ENCODE results near the gene FAM53B.
"Not testable (repeated sequence)": the region's sequence is repeated elsewhere in the genome, so short reads cannot be mapped to it uniquely, and the experiment has no call there.

Gene FAM53B

GRCh38 chr10:124596962-124597845 is 147.0 kb downstream of the FAM53B start:
- DNase-seq (ENCODE audit: low spot score): no peak

DNA sequence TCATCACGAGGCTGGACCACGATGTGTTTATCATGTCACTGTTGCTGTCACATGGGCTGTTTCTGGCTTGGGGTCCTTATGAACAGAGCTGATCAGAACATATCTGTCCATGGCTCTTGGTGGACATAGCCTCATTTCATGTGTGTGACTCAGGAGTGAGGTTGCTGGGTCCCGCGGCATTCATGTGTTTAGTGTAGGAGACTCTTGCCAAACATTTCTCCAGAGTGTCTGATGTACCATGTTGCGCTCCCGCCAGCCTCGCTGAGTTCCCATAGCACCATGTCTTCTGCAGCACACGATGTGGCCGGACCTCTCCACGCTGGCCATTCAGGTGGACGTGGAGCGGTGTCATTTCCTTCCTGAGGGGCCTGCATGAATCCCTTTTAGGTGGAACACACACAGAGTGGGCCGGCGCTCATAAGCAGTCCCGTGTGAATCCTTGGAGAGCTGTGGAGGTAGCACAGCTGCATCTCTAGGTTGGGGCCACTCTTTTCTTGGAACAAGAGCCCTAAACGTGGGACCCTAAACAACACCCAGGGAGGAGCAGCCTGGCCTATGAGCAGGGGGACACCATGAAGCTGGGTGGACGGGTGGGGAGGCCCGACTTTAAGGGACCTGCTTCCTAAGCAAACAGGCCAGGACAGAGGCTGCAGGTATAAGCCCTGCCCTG is 147.9 kb downstream of the FAM53B start:
- no peak for DNase-seq (ENCODE audit: low spot score)

- DNase-seq (ENCODE audit: low spot score): no peak
These were observed 148.9 kb downstream of the FAM53B start for GRCh38 chr10:124595143-124595883.

GRCh38 chr10:124594240-124594639 is 149.9 kb downstream of the FAM53B start:
- DNase-seq (ENCODE audit: low spot score): no peak

DNA sequence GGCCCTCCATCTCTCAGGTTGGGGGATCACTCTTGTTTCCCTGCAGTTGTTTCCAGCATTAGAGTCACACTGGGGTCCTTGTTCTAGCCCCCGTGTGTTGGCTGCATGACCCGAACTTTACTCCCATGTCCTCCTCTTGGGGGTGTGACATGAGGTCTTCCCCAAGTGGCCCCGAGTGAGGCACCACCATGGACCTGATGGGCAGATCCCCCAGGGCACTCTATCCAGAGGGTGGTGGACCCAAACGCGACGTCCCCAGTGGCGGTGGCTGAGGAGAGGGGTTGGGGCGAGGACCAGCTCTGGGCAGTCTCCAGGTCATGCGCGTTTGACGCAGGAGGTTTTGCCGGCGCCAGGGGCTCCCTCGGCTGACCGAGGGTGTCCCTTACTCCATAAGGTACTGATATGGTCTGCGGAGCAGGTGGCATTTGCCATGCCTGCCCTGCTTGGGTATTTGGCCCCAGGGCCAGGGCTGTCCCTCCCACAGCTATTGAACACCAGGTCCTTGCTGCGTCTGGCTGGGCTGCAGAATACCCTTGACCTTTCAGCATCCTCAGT is 150.7 kb downstream of the FAM53B start:
- DNase-seq (ENCODE audit: low spot score): no peak

- DNase-seq (ENCODE audit: low spot score): no peak
These were observed 151.3 kb downstream of the FAM53B start for GRCh38 chr10:124592736-124593430.

GRCh38 chr10:124592101-124592500 is 152.1 kb downstream of the FAM53B start:
- DNase-seq (ENCODE audit: low spot score): no peak

DNA sequence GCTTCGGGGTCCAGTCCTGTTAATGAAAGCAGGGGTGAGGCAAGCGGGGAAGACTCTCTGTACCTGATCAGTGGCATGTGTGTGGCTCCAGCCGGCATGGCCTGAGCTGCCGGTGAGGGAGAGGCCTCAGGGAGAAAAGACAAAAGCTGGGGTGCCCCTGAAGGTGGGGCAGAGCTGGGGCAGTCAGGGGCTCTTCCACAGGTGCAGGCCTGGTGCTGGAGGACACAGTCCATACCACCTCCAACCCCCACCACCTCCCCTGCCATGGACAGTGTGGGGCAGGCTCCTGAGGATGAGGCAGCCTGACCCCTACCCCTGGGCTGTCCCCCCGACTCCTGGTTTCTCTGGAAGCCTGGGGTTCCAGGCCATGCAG is 153.1 kb downstream of the FAM53B start:
- DNase-seq (ENCODE audit: low spot score): no peak

DNA sequence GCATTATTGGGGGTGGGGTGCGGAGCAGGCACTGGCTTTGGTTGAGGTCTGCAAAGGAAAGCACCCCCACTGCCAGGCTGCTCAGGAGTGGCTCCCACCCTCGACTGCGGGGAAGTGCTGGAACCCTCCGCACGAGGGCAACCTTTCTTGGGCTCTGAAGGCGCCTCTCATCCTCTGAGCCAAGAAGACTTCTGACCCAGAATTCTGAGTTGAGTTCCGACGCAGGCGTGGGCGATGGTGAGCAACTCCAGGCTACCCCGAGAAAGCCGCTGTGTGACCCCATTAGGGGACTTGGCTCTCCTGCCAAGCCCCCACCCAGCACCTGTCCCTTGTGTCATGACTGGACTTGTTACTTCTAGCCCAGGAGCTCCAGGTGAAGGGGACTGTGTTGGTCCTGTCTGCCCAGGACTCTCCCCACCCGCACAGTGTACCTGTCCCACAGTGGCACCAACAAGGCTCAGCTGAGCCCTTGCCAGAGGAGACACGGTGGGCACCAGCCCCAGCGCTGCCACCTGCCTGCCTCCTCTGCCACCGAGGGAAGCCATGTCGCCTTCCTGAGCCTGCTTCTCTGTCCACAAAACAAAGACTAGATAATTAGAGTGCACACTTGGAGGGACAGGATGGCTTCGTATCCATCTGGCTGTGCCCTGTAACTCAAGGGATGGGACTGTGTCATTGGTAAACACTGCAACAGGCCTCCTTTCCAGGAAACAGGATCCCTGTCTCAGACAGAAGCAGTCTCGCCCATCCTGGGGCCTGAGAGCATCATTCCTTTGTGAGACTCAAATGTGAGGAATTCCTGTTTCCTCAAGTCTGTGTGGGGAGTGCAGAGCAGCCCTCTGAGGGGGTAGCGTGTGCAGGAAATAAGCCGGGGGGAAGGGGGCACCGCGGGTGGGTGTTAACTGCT is 153.7 kb downstream of the FAM53B start:
- DNase-seq (ENCODE audit: low spot score): no peak

- DNase-seq (ENCODE audit: low spot score): no peak
These were observed 154.6 kb downstream of the FAM53B start for GRCh38 chr10:124589491-124590041.

- DNase-seq (ENCODE audit: low spot score): no peak
These were observed 155.3 kb downstream of the FAM53B start for GRCh38 chr10:124588736-124589490.

- DNase-seq (ENCODE audit: low spot score): not testable (repeated sequence)
These were observed 155.8 kb downstream of the FAM53B start for GRCh38 chr10:124588341-124588735.

GRCh38 chr10:124587811-124588211 is 156.4 kb downstream of the FAM53B start:
- no peak for DNase-seq (ENCODE audit: low spot score)

- no peak for DNase-seq (ENCODE audit: low spot score)
These were observed 158.0 kb downstream of the FAM53B start for GRCh38 chr10:124586142-124586541.

DNA sequence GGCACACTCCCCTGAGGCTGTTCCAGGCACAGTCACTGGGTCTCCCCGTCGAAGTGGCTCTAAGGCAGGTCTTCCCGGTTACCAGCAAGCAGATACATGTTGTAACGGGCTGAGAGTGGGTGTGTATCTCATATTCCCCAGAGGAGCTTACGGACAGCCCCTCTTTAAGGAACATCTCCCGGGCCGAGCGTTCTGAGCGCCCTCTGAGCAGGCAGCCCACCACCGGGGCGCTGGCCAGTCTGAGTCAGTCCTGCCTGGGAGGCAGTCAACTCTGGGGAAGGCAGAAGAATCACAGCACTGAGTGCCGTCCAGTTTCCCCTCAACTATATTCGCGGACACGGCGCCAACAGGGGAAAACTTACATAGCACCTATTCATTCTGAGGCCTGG is 165.2 kb downstream of the FAM53B start:
- no peak for DNase-seq (ENCODE audit: low spot score)

DNA sequence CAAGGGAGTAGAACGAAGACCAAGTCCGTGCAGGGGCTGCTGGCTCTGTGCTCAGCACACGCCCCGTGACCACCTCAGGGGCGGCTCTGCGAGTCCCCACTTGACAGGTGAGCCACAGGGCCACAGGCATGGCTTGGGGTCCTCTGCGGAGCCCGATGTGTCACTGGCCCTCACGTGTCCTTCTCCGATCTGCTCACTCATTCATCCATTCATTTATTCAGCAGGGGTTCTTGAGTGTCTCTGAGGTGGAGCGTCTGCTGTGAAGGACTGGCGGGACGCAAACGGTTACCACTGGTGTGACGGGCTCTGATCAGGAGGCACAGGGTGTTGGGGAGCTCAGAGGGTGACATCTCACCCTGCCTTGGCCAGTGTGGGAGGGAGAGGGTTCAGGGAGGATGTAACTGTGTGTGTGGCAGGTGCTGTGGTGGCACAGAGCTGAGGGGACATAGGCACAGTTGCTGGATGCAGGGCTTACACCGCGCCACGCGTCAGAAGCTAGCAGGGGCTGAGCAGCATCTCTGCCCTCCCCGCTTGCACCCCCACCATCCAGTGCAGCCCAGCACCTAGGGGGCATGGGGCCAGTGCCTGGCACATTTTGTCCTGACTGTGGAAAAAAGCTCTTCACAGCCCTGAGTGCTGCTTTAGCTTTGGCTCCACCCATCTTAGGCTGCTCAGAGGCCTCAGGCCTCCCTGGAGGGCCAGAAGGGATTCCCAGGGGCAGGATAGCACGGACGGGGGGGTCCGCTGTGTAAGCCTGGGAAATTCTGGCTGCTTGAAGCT is 165.8 kb downstream of the FAM53B start:
- DNase-seq (ENCODE audit: low spot score): no peak

DNA sequence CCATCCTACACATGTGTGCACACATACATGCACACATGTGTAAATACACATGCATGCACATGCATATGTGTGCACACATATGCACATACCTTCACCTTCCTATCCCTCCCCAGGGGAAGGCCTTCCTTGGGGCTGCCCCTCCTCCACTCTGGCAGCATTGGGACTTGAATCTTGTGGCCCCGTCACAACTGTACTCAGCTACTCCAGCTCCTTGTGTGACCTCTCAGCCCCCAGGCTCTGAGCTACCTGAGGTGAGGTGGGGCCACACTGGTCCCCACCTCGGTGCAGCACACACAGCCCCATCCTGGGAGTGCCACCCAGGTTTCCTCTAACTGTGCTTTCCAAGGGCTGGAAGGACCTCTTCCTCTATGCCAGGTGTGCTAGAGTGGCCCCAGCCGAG is 166.5 kb downstream of the FAM53B start:
- DNase-seq (ENCODE audit: low spot score): no peak

GRCh38 chr10:124576526-124577420 is 167.4 kb downstream of the FAM53B start:
- DNase-seq (ENCODE audit: low spot score): no peak

All from AG08395 (cell line).